ENCODE measurements around the gene AEBP2.

DNA sequence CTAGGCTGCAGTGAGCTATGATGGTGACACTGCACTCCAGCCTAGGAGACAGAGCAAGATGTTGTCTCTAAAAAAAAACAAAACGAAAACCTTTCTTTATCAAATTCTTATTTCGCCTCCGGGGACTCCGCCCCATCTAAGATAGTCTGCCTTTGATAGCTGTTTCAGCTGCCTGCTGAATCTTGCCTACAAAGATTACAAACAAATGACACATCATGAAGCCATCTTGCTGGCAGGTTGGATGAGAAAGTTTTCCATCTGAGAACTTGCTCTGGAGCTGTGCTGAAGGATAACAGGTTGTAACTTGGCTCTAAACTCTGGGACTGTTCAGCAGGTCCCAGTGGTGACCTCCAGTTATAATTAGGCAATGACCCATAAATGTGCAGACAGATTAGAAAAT lies 41.8 kb upstream of the AEBP2 start:
- TF ChIP-seq, protein P1, sequence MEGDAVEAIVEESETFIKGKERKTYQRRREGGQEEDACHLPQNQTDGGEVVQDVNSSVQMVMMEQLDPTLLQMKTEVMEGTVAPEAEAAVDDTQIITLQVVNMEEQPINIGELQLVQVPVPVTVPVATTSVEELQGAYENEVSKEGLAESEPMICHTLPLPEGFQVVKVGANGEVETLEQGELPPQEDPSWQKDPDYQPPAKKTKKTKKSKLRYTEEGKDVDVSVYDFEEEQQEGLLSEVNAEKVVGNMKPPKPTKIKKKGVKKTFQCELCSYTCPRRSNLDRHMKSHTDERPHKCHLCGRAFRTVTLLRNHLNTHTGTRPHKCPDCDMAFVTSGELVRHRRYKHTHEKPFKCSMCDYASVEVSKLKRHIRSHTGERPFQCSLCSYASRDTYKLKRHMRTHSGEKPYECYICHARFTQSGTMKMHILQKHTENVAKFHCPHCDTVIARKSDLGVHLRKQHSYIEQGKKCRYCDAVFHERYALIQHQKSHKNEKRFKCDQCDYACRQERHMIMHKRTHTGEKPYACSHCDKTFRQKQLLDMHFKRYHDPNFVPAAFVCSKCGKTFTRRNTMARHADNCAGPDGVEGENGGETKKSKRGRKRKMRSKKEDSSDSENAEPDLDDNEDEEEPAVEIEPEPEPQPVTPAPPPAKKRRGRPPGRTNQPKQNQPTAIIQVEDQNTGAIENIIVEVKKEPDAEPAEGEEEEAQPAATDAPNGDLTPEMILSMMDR (IDR thresholded peaks at IDR 0.05 in 4 of 5, conservative IDR thresholded peaks at IDR 0.05 in 1 of 5): no peak
- no peak for TF ChIP-seq POLR2A (IDR thresholded peaks at IDR 0.05)

All from gastrocnemius medialis (tissue), 4 donors.